ENCODE measurements around the gene CALN1. TPM values are rescaled to one million over a fixed set of nuclear protein-coding genes. Genes with fewer than 3 reads are reported as not detected.

Gene CALN1
- total and polyA plus RNA-seq, 2 of the 8 experiments (the other 6 are each of a cell fraction or from before 2014, with no cell fraction given), result 6.4 to 15.2 TPM

DNA sequence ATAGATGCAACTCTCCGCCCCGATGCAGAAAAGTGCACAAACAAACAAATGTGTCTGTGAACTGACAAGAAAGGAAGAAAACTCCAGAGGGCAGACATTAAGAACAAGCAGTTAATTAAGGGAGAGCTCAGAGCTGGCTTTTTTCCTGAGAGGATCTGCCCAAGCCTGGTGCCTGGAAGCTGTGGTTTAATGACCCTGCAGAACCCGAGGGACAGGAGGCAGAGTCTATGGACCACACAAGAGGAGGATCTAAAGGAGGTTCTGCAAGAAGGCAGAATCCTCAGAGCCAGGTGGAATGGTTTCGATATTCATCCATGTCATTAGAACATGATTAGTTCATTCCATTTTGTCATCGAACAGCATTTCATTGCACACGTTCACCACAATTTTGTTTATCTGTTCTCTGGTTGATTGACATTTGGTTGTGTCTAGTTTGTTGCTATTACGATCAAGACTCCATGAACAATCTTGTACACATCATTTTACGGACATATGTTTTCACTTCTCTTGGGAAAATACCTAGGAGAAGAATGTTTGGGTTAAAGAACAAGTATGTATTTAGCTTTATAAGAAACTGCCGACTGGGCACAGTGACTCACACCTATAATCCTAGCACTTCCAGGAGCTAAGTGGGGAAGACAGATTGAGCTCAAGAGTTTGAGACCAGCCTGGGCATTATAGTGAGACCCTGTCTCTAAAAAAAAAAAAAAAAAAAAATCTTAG lies 560.2 kb downstream of the CALN1 start:
- Histone ChIP-seq H3K27ac (ENCODE audit: low read depth, low read length) (no peak overlapping the region), H2BK15ac (ENCODE audit: low read length) (no peak overlapping the region)
- WGBS, 2 experiments (ENCODE audit: extremely low coverage in 1 of 2, insufficient coverage in 1 of 2, insufficient read length in 1 of 2, insufficient replicate concordance in 2 of 2, low coverage in 1 of 2, low lambda C conversion rate in 2 of 2, missing lambda C conversion rate in 1 of 2), result 89% methylated on average over 9 of the region's 9 CpGs; no CpG with 5 or more reads in 1 of the 2 experiments

More for the DNA sequence above, 560.2 kb downstream of the CALN1 start:
- H4K20me1 ChIP-seq (replicated peaks in 1 of 2; ENCODE audit: control insufficient read depth in 1 of 2, insufficient read depth in 2 of 2, low read length in 2 of 2), result no peaks in the 10 kb centered on the region
- no peak overlapping the region for H3K14ac ChIP-seq (ENCODE audit: insufficient read length)
- CTCF ChIA-PET (ENCODE audit: partially characterized antibody), result interaction anchor here (0.6 to 1.2 kb wide), 5 partner anchors 9 to 1050 kb away, joined by 3 to 5 read pairs (median 3); no protein-coding TSS in a partner anchor
- DNase-seq (ENCODE audit: low read depth in 1 of 2, low spot score in 2 of 2), result no peak
- POLR2A ChIA-PET (ENCODE audit: partially characterized antibody), result no interaction called here
- TF ChIP-seq PHF8 (conservative IDR thresholded peaks at IDR 0.05; ENCODE audit: low read depth, low read length), result no peak
- TF ChIP-seq NRF1 (IDR thresholded peaks at IDR 0.05; ENCODE audit: low read depth, low read length), result no peak
- no peak for TF ChIP-seq JUND (IDR thresholded peaks at IDR 0.05; ENCODE audit: low read length)
- no peak for TF ChIP-seq SP4 (IDR thresholded peaks at IDR 0.05; ENCODE audit: low read length)
- no peak for TF ChIP-seq KDM5A (IDR thresholded peaks at IDR 0.05; ENCODE audit: low read length)
- TF ChIP-seq, protein P1, sequence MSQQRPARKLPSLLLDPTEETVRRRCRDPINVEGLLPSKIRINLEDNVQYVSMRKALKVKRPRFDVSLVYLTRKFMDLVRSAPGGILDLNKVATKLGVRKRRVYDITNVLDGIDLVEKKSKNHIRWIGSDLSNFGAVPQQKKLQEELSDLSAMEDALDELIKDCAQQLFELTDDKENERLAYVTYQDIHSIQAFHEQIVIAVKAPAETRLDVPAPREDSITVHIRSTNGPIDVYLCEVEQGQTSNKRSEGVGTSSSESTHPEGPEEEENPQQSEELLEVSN (IDR thresholded peaks at IDR 0.05), result no peak
- TF ChIP-seq CBX8 (IDR thresholded peaks at IDR 0.05; ENCODE audit: borderline replicate concordance, low read depth, low read length), result no peak
- no peak for TF ChIP-seq SP2 (IDR thresholded peaks at IDR 0.05; ENCODE audit: low read length)
- no peak for TF ChIP-seq MAFK (IDR thresholded peaks at IDR 0.05; ENCODE audit: low read depth, low read length)
- no peak for TF ChIP-seq SAP30 (IDR thresholded peaks at IDR 0.05; ENCODE audit: insufficient read depth, insufficient replicate concordance, low read length)
- no peak for TF ChIP-seq SIRT6 (IDR thresholded peaks at IDR 0.05; ENCODE audit: low read length)
- no peak for TF ChIP-seq KDM4A (IDR thresholded peaks at IDR 0.05; ENCODE audit: low read depth, low read length, severe bottlenecking)
- H3K4me2 ChIP-seq (ENCODE audit: insufficient read depth in 1 of 2, low read depth in 2 of 2, low read length in 2 of 2), result no peak overlapping the region
- no peak overlapping the region for H4K8ac ChIP-seq (ENCODE audit: extremely low read depth, insufficient read depth, low read length)
- H2BK12ac ChIP-seq (ENCODE audit: low read depth, low read length), result no peak overlapping the region
- H2AK5ac ChIP-seq (ENCODE audit: low read depth, low read length), result no peak overlapping the region
- no peaks in the 10 kb centered on the region for H3K79me1 ChIP-seq (ENCODE audit: low read depth, low read length)
- no peak overlapping the region for H4K5ac ChIP-seq (ENCODE audit: insufficient read length, low read depth, low read length)
- no peak overlapping the region for H3K56ac ChIP-seq (replicated peaks; ENCODE audit: insufficient read length, low read depth, low read length)
- no peak overlapping the region for H3K18ac ChIP-seq (ENCODE audit: extremely low read depth, low read length)
- H2BK5ac ChIP-seq (ENCODE audit: low read depth, low read length), result no peak overlapping the region
- H3K9me3 ChIP-seq (ENCODE audit: insufficient read depth in 2 of 2, low read depth in 1 of 2, low read length in 1 of 2), result no peaks in the 10 kb centered on the region
- H3K27me3 ChIP-seq (replicated peaks in 1 of 4; ENCODE audit: control insufficient read depth in 3 of 4, extremely low read depth in 1 of 4, insufficient read depth in 3 of 4, low read length in 3 of 4), result no peaks in the 10 kb centered on the region; a peak in 1 of 7 replicates
- no peak overlapping the region for H3K4me3 ChIP-seq (ENCODE audit: extremely low read depth in 1 of 4, insufficient read depth in 2 of 4, low read depth in 3 of 4, low read length in 4 of 4)
- H2BK120ac ChIP-seq (replicated peaks; ENCODE audit: low read depth, low read length), result no peak overlapping the region
- H3K36me3 ChIP-seq (ENCODE audit: control insufficient read depth in 2 of 4, insufficient read depth in 4 of 4, low read length in 3 of 4), result no peaks in the 10 kb centered on the region
- no peaks in the 10 kb centered on the region; a peak in 1 of 7 replicates for H3K4me1 ChIP-seq (replicated peaks in 1 of 4; ENCODE audit: control insufficient read depth in 3 of 4, insufficient read depth in 4 of 4, low read length in 3 of 4)
- no peak overlapping the region for H3K9ac ChIP-seq (replicated peaks in 1 of 4; ENCODE audit: extremely low read depth in 1 of 4, low read depth in 3 of 4, low read length in 3 of 4)
- no peak for FAIRE-seq
- no peak overlapping the region for H2BK20ac ChIP-seq (ENCODE audit: low read length)
- no peak overlapping the region for H4K91ac ChIP-seq (replicated peaks; ENCODE audit: insufficient read length, low read length)
- no peaks in the 10 kb centered on the region for H3K23me2 ChIP-seq (ENCODE audit: low read depth, low read length)
- no peak overlapping the region for H3K4ac ChIP-seq (replicated peaks; ENCODE audit: insufficient read length, low read depth, low read length)
- H3K79me2 ChIP-seq (ENCODE audit: control insufficient read depth in 1 of 2, insufficient read depth in 2 of 2, low read length in 2 of 2), result no peaks in the 10 kb centered on the region
- no peak overlapping the region for H2AFZ ChIP-seq (ENCODE audit: low read length)
- H3K23ac ChIP-seq (ENCODE audit: insufficient read length), result no peak overlapping the region

Data from H1 (cell line).